ENCODE data around the gene MAB21L2. TPM values are rescaled to one million over a fixed set of nuclear protein-coding genes. Genes with fewer than 3 reads are reported as not detected.

The MAB21L2 gene
- total and polyA plus RNA-seq, 2 of the 8 experiments (the other 6 are each of a cell fraction or from before 2014, with no cell fraction given) = 0.03 TPM; not detected in 1

GRCh38 chr4:150567070-150567469, 14.9 kb upstream of the MAB21L2 start:
- no peaks in the 10 kb centered on the region for H3K79me1 ChIP-seq (ENCODE audit: low read depth, low read length)
- no peak overlapping the region for H2AFZ ChIP-seq (ENCODE audit: low read length)
- 86% methylated on average over 3 of the region's 3 CpGs; no CpG with 5 or more reads in 1 of the 2 experiments for WGBS, 2 experiments (ENCODE audit: extremely low coverage in 1 of 2, insufficient coverage in 1 of 2, insufficient read length in 1 of 2, insufficient replicate concordance in 2 of 2, low coverage in 1 of 2, low lambda C conversion rate in 2 of 2, missing lambda C conversion rate in 1 of 2)
- H3K4me1 ChIP-seq (replicated peaks in 1 of 4; ENCODE audit: control insufficient read depth in 3 of 4, insufficient read depth in 4 of 4, low read length in 3 of 4) = no peaks in the 10 kb centered on the region
- no peak overlapping the region for H2BK15ac ChIP-seq (ENCODE audit: low read length)
- H3K79me2 ChIP-seq (ENCODE audit: control insufficient read depth in 1 of 2, insufficient read depth in 2 of 2, low read length in 2 of 2) = no peaks in the 10 kb centered on the region
- no peak overlapping the region for H3K9ac ChIP-seq (replicated peaks in 1 of 4; ENCODE audit: extremely low read depth in 1 of 4, low read depth in 3 of 4, low read length in 3 of 4)
- peaks cover 3 to 4% of the 10 kb centered on the region in 2 experiments; a peak in 2 of 4 replicates for H3K9me3 ChIP-seq (ENCODE audit: insufficient read depth in 2 of 2, low read depth in 1 of 2, low read length in 1 of 2)
- H4K8ac ChIP-seq (ENCODE audit: extremely low read depth, insufficient read depth, low read length) = no peak overlapping the region
- H3K18ac ChIP-seq (ENCODE audit: extremely low read depth, low read length) = no peak overlapping the region
- H3K23ac ChIP-seq (ENCODE audit: insufficient read length) = no peak overlapping the region
- no peak overlapping the region for H2BK120ac ChIP-seq (replicated peaks; ENCODE audit: low read depth, low read length)
- no peak overlapping the region for H2AK5ac ChIP-seq (ENCODE audit: low read depth, low read length)
- H3K27ac ChIP-seq (ENCODE audit: low read depth, low read length) = no peak overlapping the region
- CTCF ChIA-PET (ENCODE audit: partially characterized antibody) = no interaction called here
- no peak for FAIRE-seq
- no peak overlapping the region for H3K4me3 ChIP-seq (ENCODE audit: extremely low read depth in 1 of 4, insufficient read depth in 2 of 4, low read depth in 3 of 4, low read length in 4 of 4)
- H4K91ac ChIP-seq (replicated peaks; ENCODE audit: insufficient read length, low read length) = no peak overlapping the region
- H3K14ac ChIP-seq (ENCODE audit: insufficient read length) = no peak overlapping the region
- H4K5ac ChIP-seq (ENCODE audit: insufficient read length, low read depth, low read length) = no peak overlapping the region
- H3K4me2 ChIP-seq (ENCODE audit: insufficient read depth in 1 of 2, low read depth in 2 of 2, low read length in 2 of 2) = no peak overlapping the region
- H2BK12ac ChIP-seq (ENCODE audit: low read depth, low read length) = no peak overlapping the region
- H2BK20ac ChIP-seq (ENCODE audit: low read length) = no peak overlapping the region
- no peak for DNase-seq (ENCODE audit: low read depth in 1 of 2, low spot score in 2 of 2)
- no peaks in the 10 kb centered on the region for H4K20me1 ChIP-seq (replicated peaks in 1 of 2; ENCODE audit: control insufficient read depth in 1 of 2, insufficient read depth in 2 of 2, low read length in 2 of 2)
- no peak overlapping the region for H3K4ac ChIP-seq (replicated peaks; ENCODE audit: insufficient read length, low read depth, low read length)
- no peak overlapping the region for H3K56ac ChIP-seq (replicated peaks; ENCODE audit: insufficient read length, low read depth, low read length)
- POLR2A ChIA-PET (ENCODE audit: partially characterized antibody) = interaction anchor here (1.2 kb wide), 1 partner anchor 12 kb away, joined by 4 read pairs; no protein-coding TSS in a partner anchor
- no peak overlapping the region for H2BK5ac ChIP-seq (ENCODE audit: low read depth, low read length)
- H3K27me3 ChIP-seq (replicated peaks in 1 of 4; ENCODE audit: control insufficient read depth in 3 of 4, extremely low read depth in 1 of 4, insufficient read depth in 3 of 4, low read length in 3 of 4) = no peaks in the 10 kb centered on the region
- no peaks in the 10 kb centered on the region for H3K36me3 ChIP-seq (ENCODE audit: control insufficient read depth in 2 of 4, insufficient read depth in 4 of 4, low read length in 3 of 4)
- H3K23me2 ChIP-seq (ENCODE audit: low read depth, low read length) = no peaks in the 10 kb centered on the region
- TF ChIP-seq SUZ12 (IDR thresholded peaks at IDR 0.05; ENCODE audit: low read length) = no peak
